Activated CD4-positive, alpha-beta T cell treated with anti-CD3 and anti-CD28 coated beads, Interleukin-2, amount 10 ng/mL, durations not matched to agents 24 days and 14 days (primary cell): ENCODE measurements around the gene SLC4A3. TPM values are rescaled to one million over a fixed set of nuclear protein-coding genes. Genes with fewer than 3 reads are reported as not detected.

Experiments
- DNase-seq: peaks from one replicate; pipeline ENCODE4 v3.0.0; 2022
- H3K27ac Mint-ChIP-seq: one replicate; pipeline ENCODE4 v1.8.0; 2022; ENCODE audit warnings: mild to moderate bottlenecking, mixed read lengths
- H3K27me3 Mint-ChIP-seq: one replicate; pipeline ENCODE4 v1.8.0; 2022; ENCODE audit warnings: mixed read lengths
- H3K36me3 Mint-ChIP-seq: one replicate; pipeline ENCODE4 v1.8.0; 2022; ENCODE audit warnings: low read depth, mild to moderate bottlenecking, mixed read lengths
- H3K4me1 Mint-ChIP-seq: one replicate; pipeline ENCODE4 v1.8.0; 2021; ENCODE audit warnings: mixed read lengths
- H3K4me3 Mint-ChIP-seq: one replicate; pipeline ENCODE4 v1.8.0; 2022; ENCODE audit warnings: mild to moderate bottlenecking, moderate library complexity, mixed read lengths
- H3K9me3 Mint-ChIP-seq: one replicate; pipeline ENCODE4 v1.8.0; 2021; ENCODE audit warnings: mixed read lengths
- intact Hi-C: fragments of 100-400 bp; cut with micrococcal nuclease; formaldehyde crosslinking; loops from one replicate; pipeline ENCODE4 v1.15.1; 2023
- total RNA-seq: library from RNA; stranded (reverse); gene quantifications from 2 replicates; pipeline ENCODE4 v1.2.3, GENCODE V29; 2022

SLC4A3 gene
- total RNA-seq, 1 donor from 2014 or later = 0.12 TPM

DNA sequence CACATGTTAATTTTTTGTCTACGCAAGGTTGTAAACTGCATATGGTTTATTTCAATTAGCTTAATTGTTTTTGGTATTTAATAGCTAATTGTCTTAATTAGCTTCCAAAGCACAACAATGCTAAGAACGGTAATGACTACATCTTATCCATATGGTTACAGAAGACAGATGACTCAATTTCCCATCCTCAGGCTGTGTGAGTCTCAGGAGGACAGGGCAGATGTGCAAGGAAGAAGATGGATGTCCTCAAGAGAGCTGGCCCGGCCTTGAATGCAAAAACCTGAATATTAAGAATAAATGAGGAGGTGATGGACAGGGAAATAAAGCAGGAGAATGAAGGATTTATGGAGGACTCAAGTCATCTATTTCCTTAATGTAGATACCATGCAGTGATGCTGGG is 31.4 kb downstream of the SLC4A3 start:
- intact Hi-C loops = no loop called here
- H3K9me3 Mint-ChIP-seq = no peaks in the 10 kb centered on the region
- no peak overlapping the region for H3K4me3 Mint-ChIP-seq
- H3K27ac Mint-ChIP-seq = no peak overlapping the region
- H3K36me3 Mint-ChIP-seq = no peaks in the 10 kb centered on the region
- DNase-seq = no peak
- H3K4me1 Mint-ChIP-seq = no peaks in the 10 kb centered on the region
- H3K27me3 Mint-ChIP-seq = peaks cover 24% of the 10 kb centered on the region

DNA sequence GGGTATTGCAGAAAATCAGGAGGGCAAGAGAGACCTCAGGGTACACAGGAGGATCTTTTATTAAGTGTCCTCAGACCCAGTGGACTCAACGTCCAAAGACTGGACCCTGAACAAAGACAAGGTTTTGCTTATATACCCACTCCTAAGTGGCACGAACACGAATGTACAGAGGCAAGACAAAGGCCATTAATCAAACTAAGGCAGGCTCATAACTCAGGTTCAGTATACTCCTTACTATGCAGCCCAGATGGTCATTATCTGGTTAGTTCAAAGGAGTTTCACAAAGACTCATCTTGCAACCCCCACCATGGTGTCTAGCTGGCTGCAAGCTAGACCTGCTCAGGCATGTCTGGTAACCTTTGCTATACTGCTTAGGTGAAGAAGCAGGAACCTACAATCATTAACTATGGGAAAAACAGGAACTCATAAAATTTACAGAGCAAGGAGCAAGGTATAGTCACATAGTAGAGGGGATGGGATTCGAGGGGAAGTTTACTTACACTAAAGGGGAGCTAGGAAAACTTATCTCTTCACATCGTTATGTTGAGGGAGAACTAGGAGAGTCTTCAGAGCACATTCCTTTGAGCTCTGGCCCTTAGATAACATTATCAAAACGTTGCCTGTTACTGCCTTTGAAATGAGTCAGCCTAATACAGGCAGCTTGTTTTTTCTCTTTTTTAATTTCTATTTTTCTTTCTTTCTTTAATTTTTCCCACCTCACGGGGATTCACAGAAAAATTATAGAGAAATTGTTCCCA is 33.9 kb downstream of the SLC4A3 start:
- Mint-ChIP-seq H3K4me3 (no peak overlapping the region), H3K9me3 (no peaks in the 10 kb centered on the region), H3K27ac (no peak overlapping the region), H3K27me3 (peaks cover 12% of the 10 kb centered on the region), H3K36me3 (no peaks in the 10 kb centered on the region), H3K4me1 (no peaks in the 10 kb centered on the region)
- DNase-seq = no peak
- intact Hi-C loops = no loop called here

DNA sequence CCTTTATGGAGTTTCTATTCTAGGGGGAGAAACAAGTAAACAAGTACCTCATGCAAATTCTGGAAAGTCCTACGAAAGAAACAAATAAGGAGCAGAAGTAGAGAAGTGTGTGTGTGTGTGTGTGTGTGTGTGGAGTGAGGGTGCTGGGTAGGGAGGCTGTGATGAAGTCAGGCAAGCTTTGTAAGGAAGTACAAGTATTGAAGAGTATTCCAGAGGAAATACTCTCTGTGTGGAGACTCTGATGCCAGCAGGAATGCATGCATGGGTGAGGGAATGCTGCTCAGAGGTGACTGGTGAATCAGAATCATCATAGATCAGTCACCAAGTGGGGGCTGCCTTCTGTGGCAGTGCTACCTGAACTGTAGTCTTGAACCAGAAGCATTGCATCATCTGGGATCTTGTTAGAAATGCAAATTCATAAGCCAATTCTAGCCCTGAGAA is 34.5 kb downstream of the SLC4A3 start:
- no peak for DNase-seq
- intact Hi-C loops = no loop called here
- peaks cover 7% of the 10 kb centered on the region for H3K27me3 Mint-ChIP-seq
- H3K36me3 Mint-ChIP-seq = no peaks in the 10 kb centered on the region
- H3K4me1 Mint-ChIP-seq = no peaks in the 10 kb centered on the region
- H3K4me3 Mint-ChIP-seq = no peak overlapping the region
- H3K27ac Mint-ChIP-seq = no peak overlapping the region
- no peaks in the 10 kb centered on the region for H3K9me3 Mint-ChIP-seq

DNA sequence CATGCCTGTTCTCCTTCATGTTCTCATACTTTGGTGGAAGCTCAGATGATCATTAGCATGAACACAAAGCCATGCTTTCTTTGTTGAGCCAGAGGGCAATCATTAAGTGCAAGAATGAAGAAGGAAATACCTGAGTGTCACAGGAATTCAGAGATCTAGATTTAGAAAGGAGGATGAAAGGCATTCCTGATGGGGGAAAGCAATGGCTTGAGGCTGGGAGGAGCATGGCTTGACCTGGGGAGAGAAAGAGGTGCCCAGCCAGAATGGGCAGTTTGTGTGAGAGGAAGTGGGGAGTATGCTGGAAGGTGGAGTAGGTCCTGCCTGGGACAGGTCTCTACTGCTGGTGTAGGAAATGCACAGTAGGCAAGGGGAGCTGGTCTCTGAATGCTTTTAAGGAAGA is 35.1 kb downstream of the SLC4A3 start:
- DNase-seq = no peak
- Mint-ChIP-seq H3K36me3 (no peaks in the 10 kb centered on the region), H3K27me3 (peaks cover 5% of the 10 kb centered on the region), H3K4me3 (no peak overlapping the region), H3K9me3 (no peaks in the 10 kb centered on the region), H3K27ac (no peak overlapping the region), H3K4me1 (no peaks in the 10 kb centered on the region)
- intact Hi-C loops = no loop called here

DNA sequence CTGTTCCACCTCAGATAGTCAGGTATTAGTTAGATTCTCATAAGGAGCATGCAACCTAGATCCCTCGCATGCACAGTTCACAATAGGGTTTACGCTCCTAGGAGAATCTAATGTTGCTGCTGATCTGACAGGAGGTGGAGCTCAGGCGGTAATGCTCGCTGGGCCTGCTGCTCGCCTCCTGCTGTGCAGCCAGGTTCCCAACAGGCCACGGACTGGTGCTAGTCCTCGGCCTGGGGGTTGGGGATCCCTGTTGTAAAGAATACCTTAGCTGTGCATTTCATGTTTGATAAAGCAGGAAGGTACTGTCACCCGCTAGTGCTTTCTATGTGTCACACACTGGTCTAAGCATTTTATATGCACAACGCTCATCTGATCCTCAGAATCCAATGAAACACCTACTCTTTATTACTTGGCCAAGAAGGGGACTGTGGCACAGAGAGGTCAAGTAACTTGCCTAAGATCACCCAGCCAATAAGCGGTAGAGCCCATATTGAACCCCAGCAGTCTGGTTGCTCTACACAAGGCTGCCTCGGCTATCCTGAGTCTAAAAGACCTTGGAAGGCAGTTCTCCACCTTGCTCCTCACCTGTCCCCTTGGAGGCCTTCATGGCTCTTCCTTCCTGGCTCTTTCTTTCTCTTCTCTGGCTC is 35.8 kb downstream of the SLC4A3 start:
- H3K4me3 Mint-ChIP-seq = no peak overlapping the region
- DNase-seq = no peak
- H3K9me3 Mint-ChIP-seq = no peaks in the 10 kb centered on the region
- intact Hi-C loops = no loop called here
- peaks cover 2% of the 10 kb centered on the region for H3K27me3 Mint-ChIP-seq
- no peaks in the 10 kb centered on the region for H3K36me3 Mint-ChIP-seq
- H3K4me1 Mint-ChIP-seq = no peaks in the 10 kb centered on the region
- H3K27ac Mint-ChIP-seq = no peak overlapping the region

DNA sequence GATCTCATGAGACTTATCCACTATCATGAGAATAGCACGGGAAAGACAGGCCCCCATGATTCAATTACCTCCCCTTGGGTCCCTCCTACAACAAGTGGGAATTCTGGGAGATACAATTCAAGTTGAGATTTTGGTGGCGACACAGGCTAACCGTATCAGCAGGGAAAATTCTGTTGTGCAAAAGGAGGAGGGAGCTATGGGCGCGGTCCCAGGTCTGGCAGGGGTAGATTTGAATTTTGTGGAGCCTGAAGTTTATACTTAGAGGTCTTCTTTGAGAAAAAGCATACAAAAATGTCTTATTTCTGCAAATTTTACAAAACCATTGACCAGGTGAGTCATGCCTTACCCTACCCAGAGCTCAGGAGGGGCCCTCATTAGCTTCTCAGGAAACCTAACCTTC is 36.6 kb downstream of the SLC4A3 start:
- Mint-ChIP-seq H3K36me3 (no peaks in the 10 kb centered on the region), H3K27ac (no peak overlapping the region), H3K27me3 (peaks cover 2% of the 10 kb centered on the region), H3K4me1 (no peaks in the 10 kb centered on the region), H3K4me3 (no peak overlapping the region), H3K9me3 (no peaks in the 10 kb centered on the region)
- intact Hi-C loops = no loop called here
- no peak for DNase-seq

DNA sequence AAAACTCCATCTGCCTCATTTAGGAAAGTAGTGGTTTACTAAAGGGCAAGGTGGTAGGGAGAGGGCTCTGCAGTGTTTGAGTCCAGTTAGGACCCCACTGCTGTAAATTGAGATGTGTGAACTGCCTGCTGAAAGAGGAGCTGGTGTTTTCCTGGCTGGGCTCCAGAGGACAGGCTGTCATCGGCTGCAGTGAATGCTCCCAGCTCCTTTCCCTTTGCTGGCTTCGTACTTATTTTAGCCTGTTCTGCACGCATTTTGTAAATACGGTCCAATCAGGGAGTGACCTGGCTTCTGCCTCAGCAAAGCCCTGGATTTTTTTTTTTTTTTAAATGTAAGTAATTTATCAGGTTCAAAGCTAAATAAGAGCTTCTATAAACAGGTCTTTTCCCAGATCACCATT is 37.5 kb downstream of the SLC4A3 start:
- Mint-ChIP-seq H3K4me3 (no peak overlapping the region), H3K27me3 (peaks cover 8% of the 10 kb centered on the region), H3K9me3 (no peaks in the 10 kb centered on the region), H3K36me3 (no peaks in the 10 kb centered on the region), H3K27ac (no peak overlapping the region), H3K4me1 (no peaks in the 10 kb centered on the region)
- intact Hi-C loops = no loop called here
- DNase-seq = no peak

DNA sequence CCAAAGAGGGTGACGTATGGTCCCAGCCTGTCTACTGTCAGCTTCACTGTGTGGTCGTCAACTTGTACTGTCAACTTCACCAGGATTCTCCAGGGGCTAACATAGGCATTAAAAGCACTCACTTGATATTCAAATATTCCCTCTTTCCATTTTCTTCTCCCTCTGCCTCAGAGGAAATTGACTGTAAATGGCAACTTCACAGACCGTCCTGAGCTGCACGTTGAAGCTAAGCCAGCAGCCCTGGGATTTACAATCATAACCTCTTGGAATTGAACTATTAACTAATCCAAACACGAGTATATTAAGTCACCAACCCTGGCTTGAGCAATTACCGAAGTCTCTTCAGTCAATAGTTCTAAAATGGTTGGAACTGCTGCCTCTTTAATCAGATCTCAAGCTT is 38.5 kb downstream of the SLC4A3 start:
- no peaks in the 10 kb centered on the region for H3K36me3 Mint-ChIP-seq
- no peak for DNase-seq
- no peaks in the 10 kb centered on the region for H3K9me3 Mint-ChIP-seq
- H3K4me3 Mint-ChIP-seq = no peak overlapping the region
- H3K27ac Mint-ChIP-seq = no peak overlapping the region
- no peaks in the 10 kb centered on the region for H3K4me1 Mint-ChIP-seq
- intact Hi-C loops = no loop called here
- peaks cover 10% of the 10 kb centered on the region for H3K27me3 Mint-ChIP-seq

DNA sequence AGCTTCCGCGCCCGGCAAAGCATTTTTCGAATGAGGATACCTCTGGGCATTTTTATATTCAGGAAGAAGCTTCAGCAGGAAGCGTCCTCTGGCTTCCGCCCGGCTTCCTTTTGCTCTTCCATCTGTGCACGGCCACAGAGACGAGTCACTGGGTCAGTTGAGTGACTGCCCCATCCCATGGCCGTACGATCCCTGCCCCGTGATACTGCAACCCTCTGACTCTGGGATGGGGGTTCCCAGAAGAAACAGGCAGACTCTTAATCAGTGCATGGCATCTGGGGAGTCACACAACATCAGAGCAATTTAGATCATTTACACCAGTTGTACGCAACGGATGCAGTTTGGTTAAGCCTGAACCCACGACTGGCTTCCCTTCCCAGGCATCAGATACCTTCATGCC is 40.9 kb downstream of the SLC4A3 start:
- H3K4me3 Mint-ChIP-seq = no peak overlapping the region
- H3K4me1 Mint-ChIP-seq = no peaks in the 10 kb centered on the region
- DNase-seq = no peak
- intact Hi-C loops = no loop called here
- H3K27ac Mint-ChIP-seq = no peak overlapping the region
- no peaks in the 10 kb centered on the region for H3K9me3 Mint-ChIP-seq
- H3K27me3 Mint-ChIP-seq = peaks cover 11% of the 10 kb centered on the region
- no peaks in the 10 kb centered on the region for H3K36me3 Mint-ChIP-seq

DNA sequence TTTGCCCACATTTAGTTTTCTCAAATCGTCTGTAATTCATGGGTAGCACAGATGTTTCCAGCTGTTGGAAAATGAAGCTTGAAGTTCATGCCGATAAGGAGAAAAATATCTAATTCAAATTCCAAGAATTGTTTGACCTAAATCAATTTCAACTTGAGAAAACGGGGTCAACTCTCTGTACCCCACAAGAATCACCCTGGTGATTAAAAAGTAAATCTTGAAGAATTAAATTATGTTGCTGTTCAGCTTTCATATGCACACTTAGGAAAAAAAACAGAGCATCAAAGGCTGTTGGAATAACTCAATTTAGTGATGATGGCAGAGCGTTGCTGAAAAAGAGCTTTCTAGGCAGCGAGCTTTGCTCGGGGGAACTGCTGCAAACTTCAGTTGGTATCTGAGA is 43.0 kb downstream of the SLC4A3 start:
- Mint-ChIP-seq H3K4me1 (no peaks in the 10 kb centered on the region), H3K9me3 (no peaks in the 10 kb centered on the region), H3K27ac (no peak overlapping the region), H3K27me3 (peaks cover 12% of the 10 kb centered on the region), H3K36me3 (no peaks in the 10 kb centered on the region), H3K4me3 (no peak overlapping the region)
- DNase-seq = no peak
- intact Hi-C loops = no loop called here

DNA sequence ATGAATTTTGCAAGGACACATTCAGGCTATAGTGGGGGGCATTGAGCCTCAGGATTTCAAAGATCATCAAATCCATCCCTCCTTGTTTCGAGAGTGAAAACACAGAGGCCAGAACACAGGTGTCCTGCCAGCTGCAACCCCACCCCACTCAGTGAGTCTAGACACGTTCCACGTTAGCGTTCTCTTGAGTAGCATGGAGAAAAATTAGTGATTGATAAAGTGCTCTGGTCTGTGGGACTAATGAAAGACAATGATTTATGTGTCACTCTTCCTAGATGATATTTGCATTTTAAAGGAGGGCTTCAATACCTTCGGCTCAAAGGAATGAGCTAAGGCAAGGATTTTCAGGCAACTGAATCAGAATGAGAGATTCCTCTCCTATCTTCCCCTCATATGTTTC is 43.8 kb downstream of the SLC4A3 start:
- Mint-ChIP-seq H3K27me3 (peaks cover 12% of the 10 kb centered on the region), H3K27ac (no peak overlapping the region), H3K4me1 (no peaks in the 10 kb centered on the region), H3K9me3 (no peaks in the 10 kb centered on the region), H3K4me3 (no peak overlapping the region), H3K36me3 (no peaks in the 10 kb centered on the region)
- DNase-seq = no peak
- intact Hi-C loops = no loop called here

DNA sequence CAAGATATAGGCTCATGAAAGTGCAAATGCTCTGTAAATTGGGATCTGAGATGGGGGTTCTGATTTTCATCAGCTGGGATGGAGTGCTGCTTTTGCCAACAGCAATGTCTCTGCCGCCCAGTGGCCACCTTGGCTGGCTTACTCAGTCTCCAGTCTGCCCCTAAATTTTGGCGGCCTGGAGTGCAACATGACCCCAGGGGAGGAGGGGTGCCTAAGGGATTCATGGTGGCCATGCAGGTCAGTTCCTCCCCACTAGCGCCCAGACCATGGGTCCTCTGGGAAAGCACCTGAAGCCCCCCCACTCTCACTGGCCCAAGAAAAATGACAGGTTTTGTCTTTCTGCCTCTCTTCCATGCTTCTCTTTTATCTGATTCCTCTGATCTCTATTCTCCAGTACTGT is 45.0 kb downstream of the SLC4A3 start:
- H3K36me3 Mint-ChIP-seq = no peaks in the 10 kb centered on the region
- H3K9me3 Mint-ChIP-seq = no peaks in the 10 kb centered on the region

DNA sequence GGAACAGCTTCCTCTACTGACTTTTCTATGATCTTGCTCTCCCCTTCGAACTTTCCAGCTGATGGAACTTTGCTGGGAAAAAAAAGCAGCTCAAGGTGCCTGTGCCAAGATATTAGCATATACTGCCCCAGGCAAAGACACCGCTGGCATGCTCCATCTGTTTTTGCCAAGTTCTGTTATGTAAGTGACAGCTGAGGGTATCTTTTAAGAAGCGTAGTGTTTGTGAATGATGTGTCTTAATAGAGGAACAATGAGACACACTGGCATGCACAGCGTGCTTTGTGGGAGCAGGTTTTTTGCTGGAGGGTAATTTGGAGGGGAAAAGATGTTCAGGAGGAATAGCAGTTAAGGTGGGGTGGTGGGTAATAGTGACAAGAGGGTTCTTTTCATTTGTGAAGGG is 47.8 kb downstream of the SLC4A3 start:
- Mint-ChIP-seq H3K9me3 (no peaks in the 10 kb centered on the region), H3K4me1 (no peaks in the 10 kb centered on the region), H3K27ac (no peak overlapping the region), H3K27me3 (peaks cover 6% of the 10 kb centered on the region), H3K36me3 (no peaks in the 10 kb centered on the region), H3K4me3 (no peak overlapping the region)
- intact Hi-C loops = no loop called here
- DNase-seq = no peak

More for the DNA sequence above, 45.0 kb downstream of the SLC4A3 start:
- intact Hi-C loops = no loop called here
- no peaks in the 10 kb centered on the region for H3K4me1 Mint-ChIP-seq
- H3K4me3 Mint-ChIP-seq = no peak overlapping the region
- H3K27ac Mint-ChIP-seq = no peak overlapping the region
- peaks cover 12% of the 10 kb centered on the region for H3K27me3 Mint-ChIP-seq
- no peak for DNase-seq

DNA sequence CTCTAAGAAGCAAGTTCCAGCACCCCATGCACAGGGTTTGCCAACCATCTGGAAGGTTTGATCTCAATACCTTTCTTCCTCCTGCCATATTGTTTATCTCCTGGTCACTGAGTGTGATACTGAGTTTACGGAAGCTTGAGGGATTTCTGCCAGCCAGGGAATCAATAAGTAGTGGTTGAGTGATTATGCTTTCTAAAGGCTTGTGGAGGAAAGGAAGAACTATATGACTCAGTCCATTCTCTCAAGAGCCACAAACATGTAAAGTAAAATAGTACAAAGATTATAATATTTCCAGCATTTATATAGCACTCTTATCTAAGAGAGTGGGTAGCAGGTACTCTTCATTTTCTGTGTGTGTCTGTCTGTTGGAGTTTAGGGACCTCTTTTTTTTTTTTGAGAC is 49.2 kb downstream of the SLC4A3 start:
- H3K27ac Mint-ChIP-seq = no peak overlapping the region

DNA sequence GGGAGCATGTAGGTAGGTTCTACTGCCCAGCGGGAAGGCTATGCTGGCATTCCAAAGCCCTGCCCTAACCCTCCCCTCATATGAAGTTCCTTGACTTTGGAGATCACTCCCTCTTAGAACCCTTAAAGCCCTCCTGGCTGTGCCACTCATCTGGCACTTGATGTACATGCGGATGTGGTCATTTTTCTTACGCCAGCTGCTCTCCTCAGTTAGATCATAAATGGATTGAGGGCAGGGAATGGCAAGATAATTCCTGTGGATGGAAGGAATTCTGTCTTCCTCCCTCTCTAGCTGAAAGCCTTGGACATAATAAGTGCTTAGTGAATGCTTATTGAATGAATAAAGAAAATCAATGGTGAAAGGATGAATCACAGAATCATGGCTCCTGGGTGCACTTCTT is 51.6 kb downstream of the SLC4A3 start:
- DNase-seq = no peak
- Mint-ChIP-seq H3K4me3 (no peak overlapping the region), H3K9me3 (no peaks in the 10 kb centered on the region), H3K27ac (no peak overlapping the region), H3K27me3 (peaks cover 4% of the 10 kb centered on the region), H3K36me3 (no peaks in the 10 kb centered on the region), H3K4me1 (no peaks in the 10 kb centered on the region)
- intact Hi-C loops = no loop called here

More for the DNA sequence above, 49.2 kb downstream of the SLC4A3 start:
- Mint-ChIP-seq H3K4me3 (no peak overlapping the region), H3K27me3 (peaks cover 4% of the 10 kb centered on the region), H3K4me1 (no peaks in the 10 kb centered on the region), H3K36me3 (no peaks in the 10 kb centered on the region), H3K9me3 (no peaks in the 10 kb centered on the region)
- DNase-seq = no peak
- intact Hi-C loops = no loop called here
